HL-60/S4 treated with retinoic acid at 250 ng/mL for 4 days and 3 days (cell line): ENCODE data around the gene KLHL26.
"Not testable (repeated sequence)": the region's sequence is repeated elsewhere in the genome, so short reads cannot be mapped to it uniquely, and the experiment has no call there.

Experiments
- in situ Hi-C: fragments of 300-500 bp; cut with MboI; formaldehyde crosslinking; loops from 2 replicates; pipeline ENCODE4 v1.7.0; 2022; ENCODE audit warnings: low sequenced_read_pairs

The KLHL26 gene

DNA sequence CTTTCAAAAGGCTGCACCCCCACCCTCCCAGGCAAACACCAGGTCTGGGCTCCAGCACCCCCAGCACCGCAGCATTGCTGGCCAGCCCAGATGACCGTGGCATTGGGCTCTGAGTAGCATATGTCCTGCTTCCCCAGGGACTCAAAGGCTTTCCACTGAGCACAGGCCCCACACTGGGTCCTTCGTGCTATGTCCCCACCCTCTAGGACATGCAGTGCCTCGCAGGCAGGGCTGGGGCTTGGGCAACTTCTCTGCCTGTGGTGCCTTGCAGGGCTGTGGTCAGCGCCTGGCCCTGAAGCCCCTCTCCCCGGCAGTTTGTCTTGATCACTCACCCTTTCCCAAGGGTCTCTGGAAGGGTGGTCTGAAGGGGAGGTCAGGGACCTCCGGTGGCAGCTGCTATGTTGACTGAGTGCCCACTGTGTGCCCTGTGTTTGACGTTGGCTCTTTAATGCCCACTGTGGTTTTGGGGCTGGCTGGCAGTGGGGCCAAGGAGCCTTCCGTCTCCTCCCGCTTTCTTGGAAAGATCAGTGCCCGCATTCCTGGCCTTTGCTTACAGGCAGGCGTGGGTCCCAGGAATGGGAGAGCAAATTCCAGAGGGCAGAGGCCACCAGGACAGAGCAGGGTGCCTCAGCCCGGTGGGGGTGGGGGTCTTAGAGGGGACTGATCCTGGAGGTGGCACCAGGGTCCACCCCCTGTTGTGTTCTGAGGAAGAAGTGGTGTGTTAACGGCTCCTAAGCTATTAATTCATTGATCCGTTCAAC, 26.3 kb downstream of the KLHL26 start:
- in situ Hi-C loops, result no loop called here

- in situ Hi-C loops, result no loop called here
These were observed 27.2 kb downstream of the KLHL26 start for GRCh38 chr19:18663940-18664530.

GRCh38 chr19:18665771-18666202, 29.0 kb downstream of the KLHL26 start:
- in situ Hi-C loops, result no loop called here

- in situ Hi-C loops, result no loop called here
These were observed 29.5 kb downstream of the KLHL26 start for GRCh38 chr19:18666317-18666716.

DNA sequence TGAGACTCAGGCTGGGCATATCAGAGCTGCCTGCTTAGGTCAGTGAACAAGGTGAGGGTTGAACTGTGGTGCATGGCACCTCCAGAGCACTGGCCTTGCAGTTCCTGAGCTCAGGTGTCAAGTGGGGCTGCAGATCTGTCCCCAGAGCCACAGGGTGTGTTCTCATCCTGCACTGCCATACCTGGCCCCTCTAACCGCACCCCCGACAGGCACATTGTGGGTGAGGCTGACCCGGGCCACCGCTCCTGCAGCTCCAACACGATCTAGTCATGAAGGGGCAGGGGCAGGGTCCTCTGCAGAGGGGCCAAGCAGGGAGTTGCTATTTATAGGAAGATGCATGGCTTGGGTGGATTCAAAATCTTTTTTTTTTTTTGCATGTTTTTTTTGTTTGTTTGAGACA, 30.0 kb downstream of the KLHL26 start:
- in situ Hi-C loops, result no loop called here

DNA sequence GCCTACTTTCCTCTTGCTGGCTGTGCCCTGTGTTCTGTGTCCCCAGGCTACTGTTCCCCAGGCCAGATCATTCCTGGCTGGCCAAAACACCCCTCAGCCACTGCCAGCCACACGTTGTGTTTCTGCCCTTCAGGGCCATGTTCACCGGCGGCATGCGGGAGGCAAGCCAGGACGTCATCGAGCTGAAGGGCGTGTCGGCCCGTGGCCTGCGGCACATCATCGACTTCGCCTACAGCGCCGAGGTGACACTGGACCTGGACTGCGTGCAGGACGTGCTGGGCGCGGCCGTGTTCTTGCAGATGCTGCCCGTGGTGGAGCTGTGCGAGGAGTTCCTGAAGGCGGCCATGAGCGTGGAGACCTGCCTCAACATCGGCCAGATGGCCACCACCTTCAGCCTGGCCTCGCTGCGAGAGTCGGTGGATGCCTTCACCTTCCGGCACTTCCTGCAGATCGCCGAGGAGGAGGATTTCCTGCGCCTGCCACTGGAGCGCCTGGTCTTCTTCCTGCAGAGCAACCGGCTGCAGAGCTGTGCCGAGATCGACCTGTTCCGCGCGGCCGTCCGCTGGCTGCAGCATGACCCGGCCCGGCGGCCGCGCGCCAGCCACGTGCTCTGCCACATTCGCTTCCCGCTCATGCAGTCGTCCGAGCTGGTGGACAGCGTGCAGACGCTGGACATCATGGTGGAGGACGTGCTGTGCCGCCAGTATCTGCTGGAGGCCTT, 30.9 kb downstream of the KLHL26 start:
- in situ Hi-C loops, result no loop called here

GRCh38 chr19:18668252-18668631, 31.4 kb downstream of the KLHL26 start:
- in situ Hi-C loops, result no loop called here

DNA sequence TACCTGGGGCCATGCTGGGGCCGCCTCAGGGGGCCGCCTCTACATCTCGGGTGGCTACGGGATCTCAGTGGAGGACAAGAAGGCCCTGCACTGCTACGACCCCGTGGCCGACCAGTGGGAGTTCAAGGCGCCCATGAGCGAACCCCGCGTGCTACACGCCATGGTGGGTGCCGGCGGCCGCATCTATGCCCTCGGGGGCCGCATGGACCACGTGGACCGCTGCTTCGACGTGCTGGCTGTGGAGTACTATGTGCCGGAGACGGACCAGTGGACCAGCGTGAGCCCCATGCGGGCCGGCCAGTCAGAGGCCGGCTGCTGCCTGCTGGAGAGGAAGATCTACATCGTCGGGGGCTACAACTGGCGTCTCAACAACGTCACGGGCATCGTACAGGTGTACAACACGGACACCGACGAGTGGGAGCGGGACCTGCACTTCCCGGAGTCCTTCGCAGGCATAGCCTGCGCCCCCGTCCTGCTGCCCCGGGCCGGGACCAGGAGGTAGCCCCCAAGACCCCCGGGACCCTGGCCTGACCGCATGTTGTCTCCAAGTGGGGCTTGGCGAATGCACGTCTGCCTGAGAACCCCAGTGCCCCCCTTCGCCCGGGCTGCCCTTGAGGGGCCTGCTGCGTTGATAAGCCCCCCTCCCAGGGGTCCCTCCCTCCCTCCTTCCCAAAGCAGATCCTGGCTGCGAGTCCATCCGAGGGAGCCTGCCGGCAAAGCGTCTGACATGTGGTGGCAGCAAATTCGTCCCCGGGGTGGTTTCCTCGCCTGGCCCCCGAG, 32.1 kb downstream of the KLHL26 start:
- in situ Hi-C loops, result no loop called here

DNA sequence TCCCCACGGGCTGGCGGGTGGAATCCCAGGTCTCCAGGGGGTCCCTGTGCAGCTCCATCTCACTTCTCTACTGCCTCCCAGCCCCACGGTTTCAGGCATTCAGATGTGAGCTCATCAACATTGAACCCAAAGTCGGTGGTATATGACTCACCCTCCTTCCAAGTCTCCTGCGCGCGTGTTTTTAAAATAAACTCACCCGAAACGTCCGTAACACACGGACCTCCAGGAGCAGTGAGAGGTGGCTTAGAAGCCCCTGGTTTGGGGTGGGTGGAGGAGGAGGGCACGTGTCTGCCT, 32.6 kb downstream of the KLHL26 start:
- in situ Hi-C loops, result no loop called here

DNA sequence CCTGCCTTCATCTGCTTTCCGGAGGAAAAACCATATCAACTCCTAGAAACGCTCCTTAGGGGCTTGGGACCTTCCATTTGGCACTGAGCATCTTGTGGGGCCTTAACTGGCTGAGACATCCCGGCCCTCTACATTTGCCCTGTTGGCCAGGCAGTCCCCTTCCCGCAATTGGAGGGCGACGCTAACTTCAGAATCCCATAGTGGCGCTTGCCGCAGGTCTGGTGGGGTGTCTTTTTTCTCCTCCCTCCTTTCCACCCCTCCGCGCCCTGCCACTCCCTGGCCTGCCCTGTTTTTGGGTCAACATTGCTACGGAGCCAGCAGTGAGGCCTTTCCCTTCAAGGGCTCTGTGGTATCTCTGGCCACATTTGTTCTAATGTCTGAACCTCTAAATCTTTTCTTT, 33.1 kb downstream of the KLHL26 start:
- in situ Hi-C loops, result no loop called here

- in situ Hi-C loops, result no loop called here
These were observed 33.5 kb downstream of the KLHL26 start for GRCh38 chr19:18670312-18670711.

- in situ Hi-C loops, result no loop called here
These were observed 34.6 kb downstream of the KLHL26 start for GRCh38 chr19:18671303-18672043.

DNA sequence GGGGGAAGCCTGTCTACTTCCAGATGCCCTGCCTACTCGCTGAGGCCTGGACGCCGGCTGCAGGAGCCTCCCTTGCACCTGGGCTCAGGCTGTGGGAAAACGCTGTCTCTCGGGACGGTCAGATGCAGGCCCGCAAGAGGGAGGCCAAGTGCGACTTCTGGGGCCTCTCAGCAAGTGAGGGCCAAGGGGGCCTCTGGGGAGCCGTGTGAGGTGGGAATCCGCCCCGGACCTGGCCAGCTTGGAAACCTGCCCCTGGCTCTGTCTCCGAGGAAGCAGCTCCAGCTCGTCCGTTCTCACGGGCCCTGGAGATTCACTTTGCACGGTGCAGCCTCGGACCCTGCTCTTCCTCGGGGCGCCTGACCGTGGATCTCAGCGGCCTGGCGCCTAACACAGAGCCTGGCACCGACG, 35.2 kb downstream of the KLHL26 start:
- in situ Hi-C loops, result no loop called here

DNA sequence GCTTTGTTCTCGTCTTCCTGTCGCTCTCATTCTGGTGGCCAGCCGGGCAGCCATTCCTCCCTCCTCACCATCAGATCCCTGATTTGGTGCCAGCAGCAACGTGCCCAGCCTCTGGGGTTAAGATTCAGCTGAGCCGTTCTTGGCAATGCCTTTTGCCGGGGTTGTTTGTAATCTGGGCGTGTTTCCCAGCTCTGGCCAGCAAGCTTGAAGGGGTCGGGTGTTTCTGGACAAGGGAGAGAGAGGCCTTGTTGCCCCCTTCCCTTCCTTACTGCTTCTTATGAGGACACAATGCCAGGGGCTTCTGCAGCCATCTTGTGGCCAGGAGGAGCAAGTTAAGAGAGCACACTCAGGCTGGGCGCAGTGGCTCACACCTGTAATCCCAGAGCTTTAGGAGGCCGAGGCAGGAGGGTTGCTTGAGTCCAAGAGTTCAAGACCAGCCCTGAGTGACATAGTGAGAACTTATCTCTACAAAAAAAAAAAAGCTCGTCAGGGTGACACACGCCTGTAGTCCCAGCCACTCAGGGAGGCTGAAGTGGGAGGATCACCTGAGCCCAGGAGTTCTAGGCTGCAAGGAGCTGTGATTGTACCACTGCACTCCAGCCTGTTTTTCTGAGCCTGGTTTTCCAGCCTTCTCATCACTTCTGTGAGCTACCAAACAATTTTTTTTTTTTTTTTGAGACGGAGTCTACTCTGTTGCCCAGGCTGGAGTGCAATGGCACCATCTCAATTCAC, 35.9 kb downstream of the KLHL26 start:
- in situ Hi-C loops, result no loop called here

DNA sequence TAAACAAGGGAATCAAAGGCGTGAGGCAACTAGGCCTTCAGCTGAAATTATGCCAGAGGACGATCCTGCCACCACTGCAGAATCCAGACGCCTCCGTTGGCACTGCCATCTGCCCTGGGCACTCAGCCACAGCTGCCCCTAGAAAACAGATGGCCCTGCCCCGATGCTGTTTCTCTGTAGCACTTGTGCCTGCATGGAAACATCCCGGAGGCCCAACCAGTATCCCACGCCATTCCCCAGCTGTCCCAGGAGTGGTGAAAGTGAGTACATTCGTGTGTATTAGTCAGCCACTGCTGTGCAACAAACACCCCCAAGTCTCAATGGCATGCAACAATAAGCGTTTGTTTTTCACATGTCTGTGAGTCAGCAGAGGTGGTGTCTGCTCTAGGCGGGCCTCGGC, 37.8 kb downstream of the KLHL26 start:
- in situ Hi-C loops, result no loop called here

GRCh38 chr19:18675779-18676178, 39.0 kb downstream of the KLHL26 start:
- in situ Hi-C loops, result no loop called here

GRCh38 chr19:18676692-18677091, 39.9 kb downstream of the KLHL26 start:
- in situ Hi-C loops, result no loop called here

DNA sequence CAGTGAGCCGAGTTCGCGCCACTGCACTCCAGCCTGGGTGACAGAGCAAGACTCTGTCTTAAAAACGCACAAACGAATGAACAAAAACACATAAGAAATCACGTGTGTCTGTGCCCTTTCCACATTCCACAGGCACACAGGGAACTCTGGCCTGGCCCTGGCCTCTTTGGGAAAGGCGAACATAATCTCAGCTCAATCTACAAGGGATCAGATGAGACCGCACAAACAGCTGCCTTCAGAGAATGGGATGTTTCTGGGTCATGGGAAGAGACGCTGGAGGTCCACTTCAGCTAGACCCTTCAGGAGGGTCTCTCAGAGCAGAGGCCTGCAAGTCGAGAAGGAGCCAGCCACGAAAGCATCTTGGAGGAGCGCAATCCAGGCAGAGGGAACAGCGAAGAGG, 40.3 kb downstream of the KLHL26 start:
- in situ Hi-C loops, result no loop called here

DNA sequence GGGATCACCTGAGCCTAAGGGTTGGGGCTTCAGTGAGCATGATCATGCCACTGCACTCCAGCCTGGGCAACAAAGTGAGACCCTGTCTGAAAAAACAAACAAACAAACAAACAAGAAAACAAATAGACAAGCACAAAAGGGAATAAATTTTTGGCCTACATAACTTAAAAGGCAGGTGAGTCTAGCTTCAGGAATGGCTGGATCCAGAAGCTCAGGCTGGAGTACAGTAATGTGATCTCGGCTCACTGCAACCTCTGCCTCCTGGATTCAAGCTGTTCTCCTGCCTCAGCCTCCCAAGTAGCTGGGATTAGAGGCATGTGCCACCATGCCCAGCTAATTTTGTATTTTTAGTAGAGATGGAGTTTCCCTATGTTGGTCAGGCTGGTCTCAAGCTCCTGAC, 43.3 kb downstream of the KLHL26 start:
- in situ Hi-C loops, result not testable (repeated sequence)

- in situ Hi-C loops, result no loop called here
These were observed 45.9 kb downstream of the KLHL26 start for GRCh38 chr19:18682807-18683108.
